ENCODE results near the gene VAMP5.
"Not testable (repeated sequence)": the region's sequence is repeated elsewhere in the genome, so short reads cannot be mapped to it uniquely, and the experiment has no call there.

VAMP5 gene

GRCh38 chr2:85584857-85585780, 888 bp downstream of the VAMP5 start:
- DNase-seq: no peak

DNA sequence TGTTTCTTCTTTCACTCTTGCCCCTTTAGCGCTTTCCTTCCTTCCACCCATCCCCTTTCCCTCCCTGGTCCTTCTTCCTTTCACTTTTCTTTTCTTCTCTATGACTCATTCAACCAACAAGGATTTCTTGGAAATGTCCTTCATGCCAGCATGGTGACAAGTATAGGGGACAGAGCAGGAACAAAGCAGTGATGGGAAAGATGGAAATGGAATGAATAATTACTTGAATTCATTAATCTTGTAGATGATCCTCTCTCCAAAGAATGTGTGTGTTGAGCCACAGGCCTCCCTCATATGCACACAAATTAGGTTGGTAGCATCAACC, 1.5 kb downstream of the VAMP5 start:
- DNase-seq: no peak

- DNase-seq: no peak
These were observed 4.0 kb downstream of the VAMP5 start for GRCh38 chr2:85588236-85588635.

- DNase-seq: no peak
These were observed 4.4 kb downstream of the VAMP5 start for GRCh38 chr2:85588645-85589044.

DNA sequence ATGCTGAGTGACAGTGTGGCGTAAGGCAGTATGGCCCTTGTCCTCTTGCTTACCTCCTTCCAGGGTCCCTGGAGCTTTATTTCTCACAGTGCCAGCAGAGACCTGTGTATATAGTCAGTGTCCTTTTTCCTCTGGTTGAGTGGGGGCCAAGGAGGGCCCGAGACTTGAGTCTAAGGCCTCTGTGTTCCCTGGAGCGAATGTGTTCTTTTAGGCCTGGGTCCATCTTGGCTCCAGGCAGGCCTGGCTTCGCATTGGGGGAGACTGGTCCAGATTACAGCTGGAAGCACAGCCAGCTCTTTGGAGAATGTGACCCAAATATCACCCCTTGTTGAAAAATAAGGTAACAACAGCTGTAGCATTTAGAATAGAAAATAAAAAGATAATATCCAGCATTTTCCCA, 5.0 kb downstream of the VAMP5 start:
- no peak for DNase-seq

DNA sequence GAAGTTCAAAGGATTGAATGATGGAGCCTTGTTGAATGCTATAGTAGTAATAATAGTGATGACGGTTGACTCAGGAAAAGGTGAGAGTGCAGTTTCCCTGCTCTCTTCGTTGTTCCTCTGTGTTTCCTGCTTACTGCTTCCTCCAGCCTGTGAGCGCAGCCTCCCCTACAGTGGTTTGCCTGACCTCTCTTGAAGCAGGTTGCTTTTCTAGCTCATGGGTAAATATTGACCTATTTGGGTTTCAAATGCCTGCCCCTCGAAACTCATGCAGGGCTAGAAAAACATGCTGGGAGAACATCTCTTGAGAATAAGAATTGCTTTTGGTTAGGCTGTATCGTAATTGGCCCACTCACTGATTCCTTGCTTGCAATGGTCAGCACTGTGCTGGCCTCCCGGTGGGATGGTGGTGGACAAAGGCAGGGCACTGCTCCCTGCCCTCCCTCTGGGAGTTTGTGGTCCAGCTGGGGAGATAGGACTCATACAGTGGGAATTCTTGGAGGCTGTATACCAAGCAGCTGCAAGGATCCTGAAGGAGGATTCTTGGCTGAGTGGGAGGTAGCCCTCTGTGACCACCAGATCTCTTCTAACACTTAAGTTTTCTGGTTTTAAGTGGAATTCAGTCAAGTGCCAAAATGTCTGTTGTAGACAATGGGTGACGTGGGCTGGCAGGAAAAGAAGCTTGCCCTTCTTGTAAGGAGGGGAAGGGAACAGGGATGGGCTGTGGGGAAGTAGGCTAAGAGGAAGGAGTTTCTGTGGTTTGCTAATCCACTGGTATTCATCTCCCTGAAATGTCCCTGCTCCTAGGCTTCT, 6.0 kb downstream of the VAMP5 start:
- DNase-seq: no peak

DNA sequence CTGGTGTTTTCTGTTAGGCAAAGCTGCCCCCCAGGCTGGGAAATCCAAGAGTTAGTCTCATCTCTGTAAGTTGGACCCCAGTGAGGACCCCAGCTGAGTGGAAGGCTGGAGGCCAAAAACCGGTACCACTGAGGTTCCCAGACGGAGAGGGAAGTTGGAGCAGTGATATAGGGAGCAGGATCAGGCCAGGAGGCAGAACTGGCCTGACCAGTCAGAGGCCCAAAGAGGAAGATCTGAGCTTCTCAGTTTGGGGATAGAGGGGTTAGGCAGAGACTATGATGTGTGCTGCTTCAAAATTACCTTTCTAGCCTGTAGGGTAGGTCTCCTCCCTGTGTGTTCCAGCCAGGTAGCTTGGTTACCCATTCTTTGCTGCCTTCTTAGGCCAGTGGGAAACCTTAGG, 6.7 kb downstream of the VAMP5 start:
- DNase-seq: no peak

DNA sequence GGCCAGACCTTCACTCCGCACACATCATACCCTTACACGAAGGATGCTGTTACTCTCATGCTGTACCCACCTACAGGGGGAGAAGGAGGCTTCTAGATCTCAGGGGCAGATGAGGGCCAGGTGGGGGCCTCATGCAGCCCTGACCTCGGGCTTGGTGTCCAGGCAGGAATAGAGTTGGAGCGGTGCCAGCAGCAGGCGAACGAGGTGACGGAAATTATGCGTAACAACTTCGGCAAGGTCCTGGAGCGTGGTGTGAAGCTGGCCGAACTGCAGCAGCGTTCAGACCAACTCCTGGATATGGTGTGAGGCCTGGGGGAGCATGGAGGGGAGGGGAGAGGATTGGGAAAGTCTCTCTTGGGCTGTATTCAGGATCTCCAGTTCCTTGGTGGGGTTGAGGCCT, 7.3 kb downstream of the VAMP5 start:
- DNase-seq: no peak

GRCh38 chr2:85592299-85592698, 8.1 kb downstream of the VAMP5 start:
- not testable (repeated sequence) for DNase-seq

GRCh38 chr2:85593023-85593422, 8.8 kb downstream of the VAMP5 start:
- DNase-seq: no peak

DNA sequence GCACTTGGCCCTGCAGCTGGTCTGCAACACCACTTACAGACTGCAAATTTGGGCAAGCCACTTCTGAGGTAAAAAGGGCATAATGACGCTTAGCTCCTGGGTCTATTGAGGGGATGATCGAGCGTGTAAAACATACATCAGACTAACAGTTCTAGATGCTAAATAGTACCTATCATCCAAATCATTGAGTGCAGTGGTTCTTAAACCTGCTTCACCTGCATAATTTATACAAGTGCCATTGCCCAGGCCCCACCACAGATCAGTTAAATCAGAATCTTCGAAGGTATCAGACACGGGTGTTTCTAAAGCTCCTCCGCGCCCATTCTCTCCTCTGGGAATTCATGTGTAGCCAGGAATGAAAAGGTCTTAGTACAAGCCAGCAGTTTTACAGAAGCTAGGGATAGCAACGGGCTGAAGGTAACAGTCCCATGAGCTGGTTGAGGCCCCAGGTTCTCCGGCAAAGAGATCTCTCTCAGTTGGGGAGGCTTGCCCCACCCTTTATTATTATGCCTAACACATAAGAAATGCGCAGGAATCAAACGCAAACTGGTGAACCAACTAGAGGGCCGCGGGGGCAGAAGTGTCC, 10.6 kb downstream of the VAMP5 start:
- DNase-seq: no peak

DNA sequence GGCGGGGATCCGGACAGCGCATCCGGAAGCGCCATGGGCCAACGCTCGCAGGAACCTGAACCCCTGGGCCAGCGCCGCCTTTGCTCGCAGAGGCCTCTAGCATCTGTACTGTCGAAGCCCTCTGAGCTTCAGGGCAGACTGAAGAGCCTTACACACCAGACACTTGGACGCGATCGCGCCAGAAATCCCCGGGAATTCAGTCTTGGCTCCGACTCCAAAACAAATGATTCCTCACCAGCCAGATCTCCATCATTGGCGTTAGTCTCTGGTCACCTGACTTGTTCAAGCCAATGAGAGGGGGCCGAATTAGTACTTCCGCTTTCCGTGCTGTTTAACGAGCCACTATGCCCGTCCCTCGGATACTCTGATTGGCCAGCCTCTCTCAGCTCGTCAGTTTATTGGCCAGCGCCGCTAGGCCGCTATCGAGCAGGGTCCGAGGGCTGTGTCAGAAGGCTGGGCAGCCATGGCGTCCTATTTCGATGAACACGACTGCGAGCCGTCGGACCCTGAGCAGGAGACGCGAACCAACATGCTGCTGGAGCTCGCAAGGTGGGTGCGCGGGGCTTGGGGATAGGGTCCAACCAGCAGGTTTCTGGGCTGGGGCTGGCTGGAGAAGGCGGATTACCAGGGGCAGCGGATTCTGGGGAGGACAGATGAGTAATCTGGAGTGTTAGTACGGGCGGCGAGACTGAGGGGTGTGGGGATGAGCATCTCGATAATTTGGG, 11.2 kb downstream of the VAMP5 start, which contains the start of gene RNF181:
TSS of gene RNF181 (plus strand) at position 445 of the 725 bp plus-strand sequence. CDS start at position 464, 19 bp downstream.
- DNase-seq: peak; percentile 77 to 81

DNA sequence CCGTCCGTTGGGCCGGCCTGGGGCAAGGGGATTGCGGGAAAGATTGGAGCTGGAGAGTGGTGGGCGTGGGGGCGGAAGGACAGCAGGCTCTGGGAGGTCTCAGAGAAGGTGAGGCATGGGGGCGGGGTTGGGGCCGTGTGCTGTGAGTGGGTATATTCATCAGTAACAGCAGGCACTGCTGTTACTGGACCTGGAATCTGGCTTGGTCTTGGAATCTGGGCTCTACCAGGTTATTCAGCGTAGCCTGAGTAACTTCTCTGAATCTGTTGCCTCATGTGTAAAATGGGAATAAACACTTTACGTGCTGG, 11.7 kb downstream of the VAMP5 start:
- DNase-seq: no peak

- DNase-seq: no peak
These were observed 12.4 kb downstream of the VAMP5 start for GRCh38 chr2:85596486-85597143.

DNA sequence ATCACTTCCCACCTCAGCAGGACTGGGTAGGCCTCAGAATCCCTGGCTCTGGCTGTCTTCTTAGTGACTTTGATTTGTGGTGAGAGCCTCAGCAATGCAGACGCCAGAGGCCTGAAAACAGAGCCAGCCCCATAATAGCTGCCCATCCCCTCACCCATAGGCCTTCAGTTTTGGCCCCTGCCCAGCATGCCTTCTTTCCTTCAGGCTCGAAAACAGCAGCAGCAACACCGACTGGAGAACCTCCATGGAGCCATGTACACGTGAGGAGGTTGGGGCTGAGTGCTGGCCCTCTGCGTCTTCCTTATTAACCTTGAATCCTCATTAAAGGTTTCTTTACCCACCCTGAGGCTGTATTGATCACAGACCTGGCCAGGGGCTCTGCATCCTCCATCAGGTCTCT, 13.0 kb downstream of the VAMP5 start:
- DNase-seq: no peak

- DNase-seq: no peak
These were observed 14.5 kb downstream of the VAMP5 start for GRCh38 chr2:85598594-85599340.

GRCh38 chr2:85599468-85600234, 15.4 kb downstream of the VAMP5 start:
- DNase-seq: no peak

- DNase-seq: no peak
These were observed 16.0 kb downstream of the VAMP5 start for GRCh38 chr2:85600235-85600575.

DNA sequence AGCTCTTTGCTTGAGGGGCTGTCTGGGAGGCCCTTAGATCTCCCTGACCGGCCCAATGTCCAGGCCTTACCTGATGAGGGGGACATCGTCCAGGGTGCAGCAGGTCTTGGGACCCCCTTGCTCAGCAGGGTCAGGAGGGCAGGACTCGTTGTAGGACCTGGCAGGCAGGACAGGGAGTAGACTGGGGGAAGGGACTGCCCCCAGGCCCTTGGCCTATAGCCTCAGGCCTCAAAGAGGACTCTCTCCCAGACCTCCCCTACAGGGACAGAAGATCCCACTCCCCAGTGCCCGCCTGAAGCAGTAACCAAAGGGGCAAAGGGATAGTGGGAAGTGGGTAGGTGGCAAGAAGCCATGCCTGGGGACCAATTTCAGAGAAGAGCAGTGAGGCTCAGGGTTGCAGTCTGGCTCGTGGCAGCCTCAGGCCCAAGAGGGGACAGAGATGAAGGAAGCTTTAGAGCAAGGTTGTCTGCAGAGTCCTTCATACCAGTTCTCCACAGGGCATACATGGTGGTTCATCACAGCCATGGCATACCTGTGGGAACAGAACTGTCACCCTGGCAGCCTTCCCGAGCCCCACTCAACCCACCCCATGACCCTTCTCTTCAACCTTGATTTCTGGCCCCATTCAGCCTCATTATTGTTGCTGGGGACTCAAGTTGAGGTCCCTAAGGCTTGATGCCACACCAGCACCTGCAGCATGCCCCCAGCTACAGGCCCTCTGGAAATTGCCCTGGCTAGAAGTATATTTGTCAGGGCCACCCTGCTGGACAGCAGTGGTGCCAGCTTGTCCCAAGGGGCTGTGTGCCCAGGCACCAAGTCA, 16.9 kb downstream of the VAMP5 start:
- no peak for DNase-seq

DNA sequence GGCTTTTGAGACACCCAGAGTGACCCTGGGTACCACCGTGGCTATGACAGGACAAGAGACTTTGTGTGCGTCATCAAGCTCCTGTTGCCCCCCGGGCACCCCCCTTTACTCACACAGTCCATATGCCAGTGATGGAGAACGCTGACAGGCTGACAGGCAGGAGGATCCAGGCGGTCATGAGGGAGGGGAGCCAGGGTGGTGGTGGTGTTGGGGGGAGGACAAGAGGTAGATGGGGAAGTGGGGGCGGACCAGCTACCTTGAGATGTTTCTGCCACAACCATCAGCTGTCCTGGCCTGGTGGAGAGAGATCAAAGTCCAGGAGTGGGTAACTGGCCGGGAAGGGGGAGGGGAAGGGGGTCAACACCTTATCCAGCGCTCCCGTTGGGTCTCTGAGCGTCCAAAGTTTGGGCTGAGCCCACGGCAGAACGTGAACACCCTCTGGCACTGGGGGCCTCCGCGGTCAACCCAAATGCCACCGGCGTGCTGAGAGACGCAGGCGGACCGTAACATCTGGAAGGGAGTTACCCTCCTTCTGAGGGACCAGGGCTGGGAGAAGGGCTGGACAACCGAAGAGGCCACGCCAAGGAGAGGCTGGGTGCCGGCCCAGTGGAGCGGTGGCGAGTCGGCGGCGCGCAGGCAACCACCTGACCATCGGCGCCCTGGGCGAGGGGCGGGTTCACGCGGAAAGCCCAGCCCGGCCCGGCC, 17.7 kb downstream of the VAMP5 start:
- DNase-seq: no peak
